Activated T-cell treated with anti-CD3 and anti-CD28 coated beads for 24 hours (primary cell): ENCODE results near the gene APOBEC3B.
"Not testable (repeated sequence)": the region's sequence is repeated elsewhere in the genome, so short reads cannot be mapped to it uniquely, and the experiment has no call there.

Experiments used
- DNase-seq: peaks from one replicate; pipeline ENCODE4 v3.0.0-alpha.2; 2020; ENCODE audit warnings: low read depth

Gene APOBEC3B

GRCh38 chr22:38997518-38997917, 15.4 kb downstream of the APOBEC3B start:
- no peak for DNase-seq

GRCh38 chr22:39003165-39003638, 21.1 kb downstream of the APOBEC3B start:
- DNase-seq: peak; percentile 64

GRCh38 chr22:39007177-39007576, 25.0 kb downstream of the APOBEC3B start:
- DNase-seq: no peak

GRCh38 chr22:39008271-39008850, 26.2 kb downstream of the APOBEC3B start:
- DNase-seq: not testable (repeated sequence)

GRCh38 chr22:39010946-39011345, 28.8 kb downstream of the APOBEC3B start:
- DNase-seq: no peak

GRCh38 chr22:39012533-39013511, 30.7 kb downstream of the APOBEC3B start:
- DNase-seq: no peak

- DNase-seq: not testable (repeated sequence)
Measured at GRCh38 chr22:39013561-39013941, 31.4 kb downstream of the APOBEC3B start.

- peak; percentile 72 for DNase-seq
Measured at GRCh38 chr22:39013942-39014722, 32.0 kb downstream of the APOBEC3B start, which contains the start of gene APOBEC3C. Gene APOBEC3C (plus strand): TSS chr22:39014257. CDS start chr22:39014363, 106 bp downstream.

GRCh38 chr22:39014723-39015121, 32.6 kb downstream of the APOBEC3B start:
- not testable (repeated sequence) for DNase-seq

GRCh38 chr22:39016592-39016991, 34.4 kb downstream of the APOBEC3B start:
- DNase-seq: no peak

- no peak for DNase-seq
Measured at GRCh38 chr22:39017596-39018365, 35.6 kb downstream of the APOBEC3B start.

- not testable (repeated sequence) for DNase-seq
Measured at GRCh38 chr22:39020021-39020651, 38.0 kb downstream of the APOBEC3B start.

GRCh38 chr22:39021552-39022250, 39.6 kb downstream of the APOBEC3B start:
- DNase-seq: no peak

GRCh38 chr22:39024519-39025308, 42.6 kb downstream of the APOBEC3B start:
- no peak for DNase-seq

- DNase-seq: no peak
Measured at GRCh38 chr22:39026509-39027150, 44.5 kb downstream of the APOBEC3B start.

- no peak for DNase-seq
Measured at GRCh38 chr22:39027717-39028116, 45.6 kb downstream of the APOBEC3B start.

- no peak for DNase-seq
Measured at GRCh38 chr22:39028281-39028680, 46.1 kb downstream of the APOBEC3B start.

- DNase-seq: no peak
Measured at GRCh38 chr22:39029227-39029626, 47.1 kb downstream of the APOBEC3B start.

- no peak for DNase-seq
Measured at GRCh38 chr22:39030705-39031104, 48.6 kb downstream of the APOBEC3B start.
